Lung (tissue), 12 donors: ENCODE results near the gene GSTM5. TPM values are rescaled to one million over a fixed set of nuclear protein-coding genes. Genes with fewer than 3 reads are reported as not detected.

Source experiments
- ATAC-seq: fragments of 200-7000 bp; cut with Tn5 transposase; one replicate; pipeline ENCODE4 v1.9.1; 2020; ENCODE audit warnings: moderate number of reproducible peaks; ENCODE audit not compliant: insufficient read depth, low FRiP score
- DNase-seq, 3 donors: peaks; one replicate each; pipeline ENCODE4 v3.0.0-alpha.2; 2013 to 2017
- H3K27ac ChIP-seq, 2 donors: one replicate each; pipeline ENCODE4 v1.5.1; 2013; ENCODE audit warnings: mild to moderate bottlenecking in 2 of 2, moderate library complexity in 2 of 2, control low read depth in 1 of 2, inconsistent platforms in 1 of 2, low read depth in 1 of 2, low read length in 1 of 2
- H3K27me3 ChIP-seq, 3 donors: one replicate each; pipeline ENCODE4 v1.5.1; 2013; ENCODE audit warnings: low read length in 2 of 3; ENCODE audit not compliant: control insufficient read depth in 3 of 3, insufficient read depth in 3 of 3
- H3K36me3 ChIP-seq, 4 donors: one replicate each; pipeline ENCODE4 v1.5.1; 2013; ENCODE audit warnings: low read length in 4 of 4, mild to moderate bottlenecking in 1 of 4, moderate library complexity in 1 of 4; ENCODE audit not compliant: control insufficient read depth in 4 of 4, insufficient read depth in 4 of 4
- H3K4me1 ChIP-seq, 5 donors: one replicate each; pipeline ENCODE4 v1.5.1; 2013; ENCODE audit warnings: low read length in 5 of 5, mild to moderate bottlenecking in 2 of 5, moderate library complexity in 1 of 5; ENCODE audit not compliant: control insufficient read depth in 5 of 5, insufficient read depth in 5 of 5
- H3K4me3 ChIP-seq: one replicate; pipeline ENCODE4 v1.5.1; 2013; ENCODE audit warnings: mild to moderate bottlenecking, control low read depth, moderate library complexity
- H3K9ac ChIP-seq, 2 donors: one replicate each; pipeline ENCODE4 v1.5.1; 2013; ENCODE audit warnings: low read length in 2 of 2, control low read depth in 1 of 2; ENCODE audit not compliant: insufficient read depth in 1 of 2
- H3K9me3 ChIP-seq, 4 donors: one replicate each; pipeline ENCODE4 v1.5.1; 2013; ENCODE audit warnings: low read length in 3 of 4, mild to moderate bottlenecking in 1 of 4, moderate library complexity in 1 of 4; ENCODE audit not compliant: control insufficient read depth in 4 of 4, insufficient read depth in 3 of 4
- CTCF ChIP-seq: IDR thresholded peaks from 2 replicates; pipeline ENCODE4 v1.5.1; 2012; ENCODE audit warnings: mild to moderate bottlenecking; ENCODE audit errors: control extremely low read depth, extremely low read depth
- WGBS, 2 donors: extraction: QIAGEN DNeasy Blood & Tissue Kit; methylation state at CpG; one replicate each; pipeline ENCODE4 v1.1.7; 2013; 5-methylcytosine and 5-hydroxymethylcytosine counted together
- polyA plus RNA-seq, 2 donors: library from polyadenylated mRNA; stranded (reverse); fragments of 200-250 nt; gene quantifications; one replicate each; pipeline ENCODE4 v1.2.1, GENCODE V29; 2013
- total RNA-seq, 2 donors: library from RNA; depleted of rRNA in 1 of 2; stranded (reverse); fragments of >200 nt in 1 of 2; gene quantifications; one replicate each; pipeline ENCODE4 v1.2.1, GENCODE V29; 2014 to 2021
- donor health status: control.
- donor health status: control.
- donor health status: Bipolar disorder and iron deficiency.
- donor health status: healthy.
- donor health status: DM: yes; HTN: yes; CAD: no.

GSTM5 gene
- total and polyA plus RNA-seq, 4 donors, result 2.9 to 23.7 (median 7.0) TPM

GRCh38 chr1:109724933-109725332, 12.9 kb downstream of the GSTM5 start:
- H3K4me3 ChIP-seq, result no peak overlapping the region
- no peaks in the 10 kb centered on the region for H3K36me3 ChIP-seq
- no peak for DNase-seq
- ATAC-seq, result no peak
- no peaks in the 10 kb centered on the region for H3K9me3 ChIP-seq
- no peak overlapping the region for H3K27ac ChIP-seq
- WGBS, 2 donors, result 76 to 89% methylated on average over 5 of the region's 5 CpGs
- no peak overlapping the region for H3K9ac ChIP-seq
- no peaks in the 10 kb centered on the region for H3K4me1 ChIP-seq
- no peak for TF ChIP-seq CTCF
- no peaks in the 10 kb centered on the region for H3K27me3 ChIP-seq

GRCh38 chr1:109725510-109725909, 13.5 kb downstream of the GSTM5 start:
- whole genome bisulfite sequencing, 2 donors, result 82 to 88% methylated on average over 4 of the region's 4 CpGs
- H3K4me3 ChIP-seq, result no peak overlapping the region
- ATAC-seq (no peak), DNase-seq (no peak)
- no peaks in the 10 kb centered on the region for H3K27me3 ChIP-seq
- no peaks in the 10 kb centered on the region for H3K4me1 ChIP-seq
- no peak overlapping the region for H3K9ac ChIP-seq
- no peaks in the 10 kb centered on the region for H3K36me3 ChIP-seq
- H3K27ac ChIP-seq, result no peak overlapping the region
- no peak for TF ChIP-seq CTCF
- no peaks in the 10 kb centered on the region for H3K9me3 ChIP-seq

- WGBS, 2 donors, result 76 to 88% methylated on average over 1 of the region's 1 CpG
- no peaks in the 10 kb centered on the region for H3K27me3 ChIP-seq
- no peak for DNase-seq
- TF ChIP-seq CTCF, result no peak
- no peaks in the 10 kb centered on the region for H3K9me3 ChIP-seq
- no peak for ATAC-seq
- no peak overlapping the region for H3K9ac ChIP-seq
- H3K36me3 ChIP-seq, result no peaks in the 10 kb centered on the region
- H3K27ac ChIP-seq, result no peak overlapping the region
- no peak overlapping the region for H3K4me3 ChIP-seq
- H3K4me1 ChIP-seq, result no peaks in the 10 kb centered on the region
Measured at GRCh38 chr1:109726007-109726406, 14.0 kb downstream of the GSTM5 start.

- Histone ChIP-seq H3K36me3 (no peaks in the 10 kb centered on the region), H3K4me3 (no peak overlapping the region), H3K9ac (no peak overlapping the region), H3K27me3 (no peaks in the 10 kb centered on the region), H3K4me1 (no peaks in the 10 kb centered on the region), H3K27ac (no peak overlapping the region), H3K9me3 (no peaks in the 10 kb centered on the region)
- ATAC-seq (no peak), DNase-seq (no peak)
- 93 to 97% methylated on average over 12 of the region's 12 CpGs for WGBS, 2 donors
- TF ChIP-seq CTCF, result no peak
Measured at GRCh38 chr1:109726728-109727373, 14.8 kb downstream of the GSTM5 start.
